Kidney epithelial cell (primary cell): Measurements from ENCODE around the gene DDX41. TPM values are rescaled to one million over a fixed set of nuclear protein-coding genes. Genes with fewer than 3 reads are reported as not detected.

Experiments
- DNase-seq: peaks from one replicate; pipeline ENCODE4 v3.0.0-alpha.2; 2010; ENCODE audit warnings: low read depth
- H3K27me3 ChIP-seq: 2 replicates; pipeline ENCODE4 v1.6.0; 2011; ENCODE audit warnings: low read length; ENCODE audit not compliant: control insufficient read depth, insufficient read depth
- H3K36me3 ChIP-seq: 2 replicates; pipeline ENCODE4 v1.5.1; 2011; ENCODE audit warnings: low read length; ENCODE audit not compliant: control insufficient read depth, insufficient read depth
- H3K4me3 ChIP-seq: 2 replicates; pipeline ENCODE4 v1.5.1; 2011; ENCODE audit warnings: low read depth, mild to moderate bottlenecking, control low read depth, low read length
- CTCF ChIP-seq: IDR thresholded peaks from 2 replicates; pipeline ENCODE4 v1.5.1; 2011; ENCODE audit warnings: mild to moderate bottlenecking, moderate library complexity, low read length, control low read depth, inconsistent platforms; ENCODE audit not compliant: insufficient read depth, poor library complexity, severe bottlenecking
- total RNA-seq: library from RNA; depleted of rRNA; stranded (reverse); fragments of >200 nt; gene quantifications from 2 replicates; pipeline ENCODE4 v1.2.3, GENCODE V29; 2015

DDX41 gene
- total RNA-seq, 1 donor from 2014 or later, result 151 TPM

GRCh38 chr5:177484902-177485549 is 31.7 kb downstream of the DDX41 start:
- TF ChIP-seq CTCF, result no peak
- DNase-seq, result no peak
- H3K4me3 ChIP-seq, result no peak overlapping the region
- peaks cover 16% of the 10 kb centered on the region for H3K36me3 ChIP-seq
- no peaks in the 10 kb centered on the region for H3K27me3 ChIP-seq

- H3K4me3 ChIP-seq, result no peak overlapping the region
- no peak for DNase-seq
- no peak for TF ChIP-seq CTCF
- H3K27me3 ChIP-seq, result no peaks in the 10 kb centered on the region
- H3K36me3 ChIP-seq, result peaks cover 16% of the 10 kb centered on the region
Observed at GRCh38 chr5:177483994-177484901, 32.5 kb downstream of the DDX41 start.

- peaks cover 10% of the 10 kb centered on the region for H3K36me3 ChIP-seq
- no peak for TF ChIP-seq CTCF
- H3K27me3 ChIP-seq, result no peaks in the 10 kb centered on the region
- DNase-seq, result no peak
- no peak overlapping the region for H3K4me3 ChIP-seq
Observed at GRCh38 chr5:177483042-177483441, 33.7 kb downstream of the DDX41 start.

- H3K27me3 ChIP-seq, result no peaks in the 10 kb centered on the region
Observed at GRCh38 chr5:177482359-177482795, 34.4 kb downstream of the DDX41 start.

GRCh38 chr5:177479774-177480173 is 37.0 kb downstream of the DDX41 start:
- Histone ChIP-seq H3K27me3 (no peaks in the 10 kb centered on the region), H3K4me3 (no peak overlapping the region), H3K36me3 (peaks cover 2% of the 10 kb centered on the region)
- TF ChIP-seq CTCF, result no peak
- no peak for DNase-seq

More at GRCh38 chr5:177482359-177482795, 34.4 kb downstream of the DDX41 start:
- no peak for TF ChIP-seq CTCF
- H3K36me3 ChIP-seq, result peaks cover 9% of the 10 kb centered on the region
- no peak overlapping the region for H3K4me3 ChIP-seq
- DNase-seq, result no peak
